Cardiac fibroblast (primary cell): ENCODE data around the gene TTC22.

ENCODE experiments used
- DNase-seq, 2 donors: peaks; one replicate each; pipeline versions ENCODE4 v3.0.0 to v3.0.0-alpha.2; 2010; ENCODE audit warnings: low read depth in 2 of 2
- H3K4me3 ChIP-seq, 2 donors: replicated peaks in 1 of 2; 1 replicate in 1 of 2; 2 replicates in 1 of 2; pipeline ENCODE4 v1.5.1; 2011; ENCODE audit warnings: low read depth in 2 of 2, low read length in 2 of 2, mild to moderate bottlenecking in 2 of 2, moderate library complexity in 1 of 2
- CTCF ChIP-seq: IDR thresholded peaks from one replicate; pipeline ENCODE4 v1.5.1; 2011; ENCODE audit warnings: low read depth, mild to moderate bottlenecking, low read length, inconsistent platforms

TTC22 gene

GRCh38 chr1:54736685-54737084 is 64.4 kb downstream of the TTC22 start:
- no peak overlapping the region for H3K4me3 ChIP-seq
- TF ChIP-seq CTCF: no peak
- DNase-seq: no peak
